Liver (tissue), 9 donors: Measurements from ENCODE around the gene ZC3H6. TPM values are rescaled to one million over a fixed set of nuclear protein-coding genes. Genes with fewer than 3 reads are reported as not detected.

Source experiments
- DNase-seq: peaks from one replicate; pipeline ENCODE4 v3.0.0-alpha.2; 2017; ENCODE audit warnings: low spot score
- H3K27ac ChIP-seq, 2 donors: one replicate each; pipeline ENCODE4 v1.7.0; 2013; ENCODE audit warnings: inconsistent platforms in 2 of 2, low read length in 2 of 2, control low read depth in 1 of 2, low read depth in 1 of 2, mild to moderate bottlenecking in 1 of 2
- H3K27me3 ChIP-seq, 4 donors: one replicate each; pipeline versions ENCODE4 v1.6.1 to v1.7.0; 2013; ENCODE audit warnings: low read length in 3 of 4, inconsistent platforms in 1 of 4, mild to moderate bottlenecking in 1 of 4, moderate library complexity in 1 of 4; ENCODE audit not compliant: control insufficient read depth in 4 of 4, insufficient read depth in 4 of 4
- H3K36me3 ChIP-seq, 4 donors: one replicate each; pipeline versions ENCODE4 v1.6.1 to v1.7.0; 2013; ENCODE audit warnings: low read length in 3 of 4, mild to moderate bottlenecking in 3 of 4, low read depth in 1 of 4, moderate library complexity in 1 of 4; ENCODE audit not compliant: control insufficient read depth in 4 of 4, insufficient read depth in 3 of 4
- H3K4me1 ChIP-seq, 4 donors: one replicate each; pipeline versions ENCODE4 v1.6.1 to v1.7.0; 2013; ENCODE audit warnings: low read length in 3 of 4, mild to moderate bottlenecking in 3 of 4, moderate library complexity in 1 of 4; ENCODE audit not compliant: control insufficient read depth in 4 of 4, insufficient read depth in 4 of 4
- H3K4me3 ChIP-seq, 3 donors: one replicate each; pipeline versions ENCODE4 v1.6.1 to v1.7.0; 2013; ENCODE audit warnings: low read length in 3 of 3, control low read depth in 1 of 3, low read depth in 1 of 3, mild to moderate bottlenecking in 1 of 3
- H3K9ac ChIP-seq, 2 donors: one replicate each; pipeline ENCODE4 v1.7.0; 2013; ENCODE audit warnings: low read length in 2 of 2, mild to moderate bottlenecking in 2 of 2, moderate library complexity in 2 of 2, control low read depth in 1 of 2, low read depth in 1 of 2
- H3K9me3 ChIP-seq, 4 donors: one replicate each; pipeline versions ENCODE4 v1.6.1 to v1.7.0; 2013; ENCODE audit warnings: low read length in 3 of 4; ENCODE audit not compliant: control insufficient read depth in 4 of 4
- EGR1 ChIP-seq, 2 donors: IDR thresholded peaks; 2 replicates each; pipeline ENCODE4 v1.6.1; 2016 to 2018; ENCODE audit warnings: antibody characterized with exemption in 2 of 2, low read depth in 2 of 2
- FOXA1 ChIP-seq: IDR thresholded peaks from 2 replicates; pipeline ENCODE4 v1.6.1; 2016; ENCODE audit warnings: antibody characterized with exemption
- FOXA2 ChIP-seq: IDR thresholded peaks from 2 replicates; pipeline ENCODE4 v1.6.1; 2016; ENCODE audit warnings: antibody characterized with exemption
- GABPA ChIP-seq, 2 donors: IDR thresholded peaks in 1 of 2; conservative IDR thresholded peaks in 1 of 2; 2 replicates each; pipeline ENCODE4 v1.6.1; 2016; ENCODE audit warnings: antibody characterized with exemption in 2 of 2, mild to moderate bottlenecking in 1 of 2, moderate library complexity in 1 of 2
- HNF4A ChIP-seq, 2 donors: conservative IDR thresholded peaks; 2 replicates each; pipeline ENCODE4 v1.6.1; 2016; ENCODE audit warnings: antibody characterized with exemption in 2 of 2, mild to moderate bottlenecking in 2 of 2
- HNF4G ChIP-seq: IDR thresholded peaks from 2 replicates; pipeline ENCODE4 v1.6.1; 2016; ENCODE audit warnings: antibody characterized with exemption
- JUND ChIP-seq, 2 donors: IDR thresholded peaks; 2 replicates each; pipeline ENCODE4 v1.6.1; 2016; ENCODE audit warnings: antibody characterized with exemption in 2 of 2
- NR2F2 ChIP-seq: IDR thresholded peaks from 2 replicates; pipeline ENCODE4 v1.6.1; 2016; ENCODE audit warnings: antibody characterized with exemption
- RAD21 ChIP-seq, 2 donors: IDR thresholded peaks; 2 replicates each; pipeline ENCODE4 v1.6.1; 2016; ENCODE audit warnings: antibody characterized with exemption in 2 of 2, mild to moderate bottlenecking in 2 of 2
- RXRA ChIP-seq, 2 donors: IDR thresholded peaks; 2 replicates each; pipeline ENCODE4 v1.6.1; 2017 to 2018; ENCODE audit warnings: antibody characterized with exemption in 2 of 2, mild to moderate bottlenecking in 1 of 2
- SP1 ChIP-seq: IDR thresholded peaks from 2 replicates; pipeline ENCODE4 v1.6.1; 2018; ENCODE audit warnings: antibody characterized with exemption, mild to moderate bottlenecking
- TAF1 ChIP-seq: conservative IDR thresholded peaks from 2 replicates; pipeline ENCODE4 v1.6.1; 2016; ENCODE audit warnings: antibody characterized with exemption, mild to moderate bottlenecking
- YY1 ChIP-seq: IDR thresholded peaks from 2 replicates; pipeline ENCODE4 v1.6.1; 2016; ENCODE audit warnings: antibody characterized with exemption, mild to moderate bottlenecking
- WGBS: extraction: QIAGEN DNeasy Blood & Tissue Kit; methylation state at CpG from one replicate; pipeline ENCODE4 v1.1.7; 2013; 5-methylcytosine and 5-hydroxymethylcytosine counted together
- polyA plus RNA-seq, 2 donors: library from polyadenylated mRNA; stranded (reverse) in 1 of 2; unstranded in 1 of 2; fragments of 200-250 nt in 1 of 2; fragments of >200 nt in 1 of 2; fragmentation: Nextera tagmentation in 1 of 2; extraction: Ambion mirVana in 1 of 2; gene quantifications; one replicate each; pipeline versions ENCODE4 v1.2.1 to v1.2.3, GENCODE V29; 2013 to 2015
- total RNA-seq, 2 donors: library from RNA; depleted of rRNA; stranded (reverse); fragments of >200 nt; gene quantifications; one replicate each; pipeline ENCODE4 v1.2.3, GENCODE V29; 2014
- TF ChIP-seq, protein P1 (sequence below): IDR thresholded peaks from 2 replicates; pipeline ENCODE4 v1.6.1; 2016; ENCODE audit warnings: antibody characterized with exemption
- TF ChIP-seq, protein P2 (sequence below): fragments of 150-350 bp; IDR thresholded peaks from 2 replicates; pipeline ENCODE4 v1.5.1; 2017; ENCODE audit warnings: improper control_type of control experiment, low read depth, low read length; ENCODE audit not compliant: missing input control
- TF ChIP-seq, protein P3 (sequence below): IDR thresholded peaks from 2 replicates; pipeline ENCODE4 v1.6.1; 2016; ENCODE audit warnings: antibody characterized with exemption
- TF ChIP-seq, protein P4 (sequence below): IDR thresholded peaks from 2 replicates; pipeline ENCODE4 v1.6.1; 2016; ENCODE audit warnings: antibody characterized with exemption
- donor health status: healthy.
- donor health status: healthy.
- donor health status: healthy.
- donor health status: healthy.
- donor health status: healthy.

The ZC3H6 gene
- total and polyA plus RNA-seq, 4 donors, result 0.32 to 5.8 (median 2.3) TPM

DNA sequence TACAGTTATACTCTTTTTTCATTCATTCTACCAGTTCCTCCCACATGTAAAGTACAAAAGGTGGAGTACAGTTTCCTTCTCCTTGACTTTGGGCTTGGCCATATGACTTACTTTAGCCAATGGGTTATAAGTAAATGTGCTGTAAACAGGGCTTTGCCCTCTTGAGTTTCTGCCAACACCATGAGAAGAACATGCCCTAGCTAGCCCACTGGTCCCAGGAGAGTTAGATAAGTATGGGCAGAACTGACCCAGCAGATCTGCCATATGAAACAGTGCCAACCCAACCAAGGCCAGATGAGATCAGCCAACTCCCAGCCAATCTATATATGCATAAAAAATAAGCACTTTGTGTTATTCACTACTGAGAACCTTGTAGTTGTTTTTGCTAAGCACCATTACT lies 46.0 kb upstream of the ZC3H6 start:
- Histone ChIP-seq H3K4me1 (no peaks in the 10 kb centered on the region), H3K9me3 (no peaks in the 10 kb centered on the region), H3K36me3 (peaks cover 0 to 6% (median 3%) of the 10 kb centered on the region in 4 donors), H3K9ac (no peak overlapping the region), H3K27me3 (no peaks in the 10 kb centered on the region), H3K27ac (no peak overlapping the region), H3K4me3 (no peak overlapping the region)
- TF ChIP-seq YY1 (no peak), FOXA1 (no peak), EGR1 (IDR thresholded peaks at IDR 0.05; ENCODE audit: low read depth in 2 of 2) (no peak), GABPA (IDR thresholded peaks at IDR 0.05 in 1 of 2, conservative IDR thresholded peaks at IDR 0.05 in 1 of 2) (no peak), HNF4A (conservative IDR thresholded peaks at IDR 0.05) (no peak), JUND (IDR thresholded peaks at IDR 0.05) (no peak), HNF4G (no peak), TAF1 (no peak), RAD21 (IDR thresholded peaks at IDR 0.05) (no peak), RXRA (IDR thresholded peaks at IDR 0.05) (no peak), NR2F2 (no peak), FOXA2 (no peak), SP1 (no peak)
- TF ChIP-seq, protein P1, sequence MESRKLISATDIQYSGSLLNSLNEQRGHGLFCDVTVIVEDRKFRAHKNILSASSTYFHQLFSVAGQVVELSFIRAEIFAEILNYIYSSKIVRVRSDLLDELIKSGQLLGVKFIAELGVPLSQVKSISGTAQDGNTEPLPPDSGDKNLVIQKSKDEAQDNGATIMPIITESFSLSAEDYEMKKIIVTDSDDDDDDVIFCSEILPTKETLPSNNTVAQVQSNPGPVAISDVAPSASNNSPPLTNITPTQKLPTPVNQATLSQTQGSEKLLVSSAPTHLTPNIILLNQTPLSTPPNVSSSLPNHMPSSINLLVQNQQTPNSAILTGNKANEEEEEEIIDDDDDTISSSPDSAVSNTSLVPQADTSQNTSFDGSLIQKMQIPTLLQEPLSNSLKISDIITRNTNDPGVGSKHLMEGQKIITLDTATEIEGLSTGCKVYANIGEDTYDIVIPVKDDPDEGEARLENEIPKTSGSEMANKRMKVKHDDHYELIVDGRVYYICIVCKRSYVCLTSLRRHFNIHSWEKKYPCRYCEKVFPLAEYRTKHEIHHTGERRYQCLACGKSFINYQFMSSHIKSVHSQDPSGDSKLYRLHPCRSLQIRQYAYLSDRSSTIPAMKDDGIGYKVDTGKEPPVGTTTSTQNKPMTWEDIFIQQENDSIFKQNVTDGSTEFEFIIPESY, result no peak
- TF ChIP-seq, protein P2, sequence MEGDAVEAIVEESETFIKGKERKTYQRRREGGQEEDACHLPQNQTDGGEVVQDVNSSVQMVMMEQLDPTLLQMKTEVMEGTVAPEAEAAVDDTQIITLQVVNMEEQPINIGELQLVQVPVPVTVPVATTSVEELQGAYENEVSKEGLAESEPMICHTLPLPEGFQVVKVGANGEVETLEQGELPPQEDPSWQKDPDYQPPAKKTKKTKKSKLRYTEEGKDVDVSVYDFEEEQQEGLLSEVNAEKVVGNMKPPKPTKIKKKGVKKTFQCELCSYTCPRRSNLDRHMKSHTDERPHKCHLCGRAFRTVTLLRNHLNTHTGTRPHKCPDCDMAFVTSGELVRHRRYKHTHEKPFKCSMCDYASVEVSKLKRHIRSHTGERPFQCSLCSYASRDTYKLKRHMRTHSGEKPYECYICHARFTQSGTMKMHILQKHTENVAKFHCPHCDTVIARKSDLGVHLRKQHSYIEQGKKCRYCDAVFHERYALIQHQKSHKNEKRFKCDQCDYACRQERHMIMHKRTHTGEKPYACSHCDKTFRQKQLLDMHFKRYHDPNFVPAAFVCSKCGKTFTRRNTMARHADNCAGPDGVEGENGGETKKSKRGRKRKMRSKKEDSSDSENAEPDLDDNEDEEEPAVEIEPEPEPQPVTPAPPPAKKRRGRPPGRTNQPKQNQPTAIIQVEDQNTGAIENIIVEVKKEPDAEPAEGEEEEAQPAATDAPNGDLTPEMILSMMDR, result no peak
- TF ChIP-seq, protein P3, sequence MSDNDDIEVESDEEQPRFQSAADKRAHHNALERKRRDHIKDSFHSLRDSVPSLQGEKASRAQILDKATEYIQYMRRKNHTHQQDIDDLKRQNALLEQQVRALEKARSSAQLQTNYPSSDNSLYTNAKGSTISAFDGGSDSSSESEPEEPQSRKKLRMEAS, result no peak
- TF ChIP-seq, protein P4, sequence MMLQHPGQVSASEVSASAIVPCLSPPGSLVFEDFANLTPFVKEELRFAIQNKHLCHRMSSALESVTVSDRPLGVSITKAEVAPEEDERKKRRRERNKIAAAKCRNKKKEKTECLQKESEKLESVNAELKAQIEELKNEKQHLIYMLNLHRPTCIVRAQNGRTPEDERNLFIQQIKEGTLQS, result no peak
- no peak for DNase-seq

DNA sequence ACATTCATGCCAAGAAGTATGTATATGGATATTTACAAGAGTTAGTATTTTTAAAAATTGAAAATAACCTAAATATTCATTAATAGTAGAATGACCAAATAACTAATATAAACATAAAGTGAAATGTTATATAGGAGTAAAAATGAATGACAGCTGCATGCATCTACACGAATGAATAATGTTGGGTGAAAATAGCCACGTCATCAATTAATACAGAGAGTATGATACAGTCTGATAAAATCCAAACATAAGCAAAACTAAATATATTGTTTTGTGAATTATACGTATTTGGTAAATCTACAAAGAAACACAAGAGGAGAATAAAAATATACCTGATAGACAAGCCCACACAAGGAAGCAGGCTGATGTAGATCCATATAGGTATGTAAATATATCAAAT lies 45.0 kb upstream of the ZC3H6 start:
- H3K4me1 ChIP-seq, result no peaks in the 10 kb centered on the region
- H3K36me3 ChIP-seq, result peaks cover 0 to 6% (median 4%) of the 10 kb centered on the region in 4 donors
- H3K27ac ChIP-seq, result no peak overlapping the region
- H3K4me3 ChIP-seq, result no peak overlapping the region
- no peaks in the 10 kb centered on the region for H3K9me3 ChIP-seq
- whole genome bisulfite sequencing, result 95% methylated on average over 3 of the region's 3 CpGs
- no peak overlapping the region for H3K9ac ChIP-seq
- TF ChIP-seq EGR1 (IDR thresholded peaks at IDR 0.05; ENCODE audit: low read depth in 2 of 2) (no peak), HNF4A (conservative IDR thresholded peaks at IDR 0.05) (no peak), GABPA (IDR thresholded peaks at IDR 0.05 in 1 of 2, conservative IDR thresholded peaks at IDR 0.05 in 1 of 2) (no peak), RXRA (IDR thresholded peaks at IDR 0.05) (no peak), NR2F2 (no peak), RAD21 (IDR thresholded peaks at IDR 0.05) (no peak), FOXA1 (no peak), HNF4G (no peak), FOXA2 (no peak), YY1 (no peak)
- TF ChIP-seq, protein P3, result no peak
- TF ChIP-seq, protein P4, result no peak
- TF ChIP-seq, protein P1, result no peak
- TF ChIP-seq, protein P2, result no peak
- H3K27me3 ChIP-seq, result no peaks in the 10 kb centered on the region
- DNase-seq, result no peak
